ENCODE data around the gene MTHFD1L.

MTHFD1L gene

GRCh38 chr6:151058021-151058733 is 192.7 kb downstream of the MTHFD1L start:
- no peak overlapping the region for H3K4me3 ChIP-seq (ENCODE audit: low read depth, low read length)
- TF ChIP-seq CTCF (IDR thresholded peaks at IDR 0.05; ENCODE audit: low read depth, low read length), result no peak

GRCh38 chr6:151059612-151060095 is 194.2 kb downstream of the MTHFD1L start:
- no peak for TF ChIP-seq CTCF (IDR thresholded peaks at IDR 0.05; ENCODE audit: low read depth, low read length)
- no peak overlapping the region for H3K4me3 ChIP-seq (ENCODE audit: low read depth, low read length)

GRCh38 chr6:151060096-151060765 is 194.7 kb downstream of the MTHFD1L start:
- H3K4me3 ChIP-seq (ENCODE audit: low read depth, low read length), result no peak overlapping the region
- no peak for TF ChIP-seq CTCF (IDR thresholded peaks at IDR 0.05; ENCODE audit: low read depth, low read length)

GRCh38 chr6:151060766-151061531 is 195.4 kb downstream of the MTHFD1L start:
- TF ChIP-seq CTCF (IDR thresholded peaks at IDR 0.05; ENCODE audit: low read depth, low read length), result no peak
- no peak overlapping the region for H3K4me3 ChIP-seq (ENCODE audit: low read depth, low read length)

- no peak overlapping the region for H3K4me3 ChIP-seq (ENCODE audit: low read depth, low read length)
- no peak for TF ChIP-seq CTCF (IDR thresholded peaks at IDR 0.05; ENCODE audit: low read depth, low read length)
Observed at GRCh38 chr6:151063352-151063751, 197.8 kb downstream of the MTHFD1L start.

GRCh38 chr6:151063842-151064647 is 198.5 kb downstream of the MTHFD1L start:
- TF ChIP-seq CTCF (IDR thresholded peaks at IDR 0.05; ENCODE audit: low read depth, low read length), result no peak
- H3K4me3 ChIP-seq (ENCODE audit: low read depth, low read length), result no peak overlapping the region
